Measurements from ENCODE around the gene MAGIX.
"Not testable (repeated sequence)": the region's sequence is repeated elsewhere in the genome, so short reads cannot be mapped to it uniquely, and the experiment has no call there.

The MAGIX gene

DNA sequence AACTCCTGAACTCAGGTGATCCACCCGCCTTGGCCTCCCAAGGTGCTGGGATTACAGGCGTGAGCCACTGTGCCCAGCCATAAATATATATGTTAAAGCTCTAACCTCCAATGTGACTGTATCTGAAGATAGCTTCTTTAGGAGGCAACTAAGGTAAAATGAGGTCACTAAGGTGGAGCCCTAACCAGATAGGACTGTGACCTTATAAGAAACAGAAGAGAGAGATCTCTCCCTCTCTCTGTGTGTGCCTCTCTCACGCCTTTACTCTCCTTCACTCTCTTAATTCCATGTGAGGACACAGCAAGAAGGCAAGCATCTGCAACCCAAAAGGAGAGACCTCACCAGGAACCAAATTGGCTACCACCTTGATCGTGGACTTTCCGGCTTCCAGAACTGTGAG is 926 bp upstream of the MAGIX start:
- DNase-seq = no peak

GRCh38 chrX:49163555-49164419 is 1.2 kb downstream of the MAGIX start:
- peak; percentile 73 for DNase-seq

DNA sequence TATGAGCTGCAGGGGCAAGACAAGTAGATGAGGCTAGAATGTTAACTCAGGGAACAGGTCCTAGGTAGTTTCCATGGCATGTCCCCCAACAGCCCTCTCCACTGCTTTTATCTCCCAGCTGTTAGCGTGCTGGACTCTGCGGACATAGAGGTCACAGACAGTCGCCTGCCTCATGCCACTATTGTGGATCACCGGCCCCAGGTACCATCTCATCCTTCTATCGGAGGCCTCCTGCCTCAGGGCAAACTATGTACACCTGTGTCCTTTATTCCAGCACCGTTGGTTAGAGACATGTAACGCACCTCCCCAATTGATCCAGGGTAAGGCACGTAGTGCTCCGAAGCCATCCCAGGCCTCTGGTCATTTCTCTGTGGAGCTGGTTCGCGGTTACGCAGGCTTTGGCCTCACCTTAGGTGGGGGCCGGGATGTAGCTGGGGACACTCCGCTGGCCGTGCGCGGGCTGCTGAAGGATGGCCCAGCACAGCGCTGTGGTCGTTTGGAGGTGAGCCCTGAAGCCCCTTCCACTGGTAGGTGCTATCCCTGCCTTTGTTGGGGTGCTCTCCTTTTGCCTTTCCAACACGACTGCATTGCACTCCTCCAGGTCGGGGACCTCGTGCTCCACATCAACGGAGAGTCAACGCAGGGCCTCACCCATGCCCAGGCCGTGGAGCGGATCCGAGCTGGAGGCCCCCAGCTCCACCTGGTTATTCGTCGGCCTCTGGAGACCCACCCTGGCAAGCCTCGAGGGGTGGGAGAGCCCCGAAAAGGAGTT is 2.2 kb downstream of the MAGIX start:
- no peak for DNase-seq

- DNase-seq = peak; percentile 80
Observed at GRCh38 chrX:49165901-49166881, 3.6 kb downstream of the MAGIX start.

DNA sequence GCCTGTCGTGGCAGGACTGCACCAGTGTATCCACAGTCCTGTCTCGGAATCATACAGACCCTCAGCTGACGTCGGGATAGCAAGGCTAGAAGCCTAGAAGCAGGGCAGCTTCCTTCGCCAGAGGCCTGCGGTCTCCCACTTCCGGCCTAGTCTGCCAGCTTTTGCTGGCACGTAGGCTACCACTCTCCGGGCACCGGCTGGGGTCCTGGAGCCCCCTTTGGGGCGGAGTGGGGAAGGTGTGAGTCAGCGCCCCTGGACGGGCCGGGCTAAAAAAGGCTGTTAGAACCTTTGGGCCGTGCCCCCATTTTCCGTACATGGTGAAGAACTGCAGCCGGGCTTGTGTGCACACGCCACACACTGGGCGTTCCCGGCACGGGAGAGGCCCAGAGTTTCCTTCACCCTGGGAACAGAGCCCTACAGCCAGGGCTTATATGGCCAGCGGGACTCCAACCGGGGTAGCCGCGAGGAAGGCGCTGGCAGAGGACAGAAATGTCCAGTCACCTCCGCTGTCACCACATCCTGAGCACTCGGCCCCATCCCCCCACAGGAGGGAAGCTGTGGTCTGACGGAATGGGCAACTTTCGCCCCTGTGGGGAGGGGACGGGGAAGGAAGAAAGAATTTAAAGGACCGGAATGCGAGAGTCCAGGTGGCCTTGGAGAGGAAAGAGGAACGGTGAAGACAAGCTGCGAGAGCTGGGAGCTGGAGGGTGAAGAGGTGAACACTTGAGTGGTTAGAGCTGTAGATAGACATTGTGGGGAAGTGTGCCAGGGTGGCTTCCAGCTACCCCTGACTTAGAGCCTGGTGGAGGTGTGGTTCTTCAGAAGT is 4.6 kb downstream of the MAGIX start:
- DNase-seq = peak; percentile 44

DNA sequence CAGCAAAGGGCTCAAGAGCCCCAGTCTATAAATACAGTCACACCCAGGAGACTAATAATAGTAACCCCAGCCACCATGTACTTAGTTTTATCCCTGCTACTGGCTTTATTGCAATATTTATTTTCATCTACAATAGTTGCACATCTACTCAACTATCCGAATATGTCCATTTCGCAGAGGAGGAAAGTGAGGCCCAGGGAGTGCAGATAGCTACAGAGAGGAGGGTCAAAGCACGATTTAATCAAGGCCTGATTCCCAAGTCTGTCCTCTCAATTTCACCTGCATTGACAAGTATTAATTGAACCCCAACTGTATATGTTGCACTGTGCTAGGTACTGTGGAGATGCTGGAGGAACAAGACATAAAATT is 5.2 kb downstream of the MAGIX start:
- no peak for DNase-seq

GRCh38 chrX:49171752-49172279 is 9.3 kb downstream of the MAGIX start, which contains the start of gene PLP2:
TSS of gene PLP2 (plus strand) at chrX:49171898. CDS start at chrX:49172001, 103 bp downstream.
- DNase-seq = peak; percentile 68

GRCh38 chrX:49172280-49172780 is 9.8 kb downstream of the MAGIX start:
- DNase-seq = peak; percentile 70

DNA sequence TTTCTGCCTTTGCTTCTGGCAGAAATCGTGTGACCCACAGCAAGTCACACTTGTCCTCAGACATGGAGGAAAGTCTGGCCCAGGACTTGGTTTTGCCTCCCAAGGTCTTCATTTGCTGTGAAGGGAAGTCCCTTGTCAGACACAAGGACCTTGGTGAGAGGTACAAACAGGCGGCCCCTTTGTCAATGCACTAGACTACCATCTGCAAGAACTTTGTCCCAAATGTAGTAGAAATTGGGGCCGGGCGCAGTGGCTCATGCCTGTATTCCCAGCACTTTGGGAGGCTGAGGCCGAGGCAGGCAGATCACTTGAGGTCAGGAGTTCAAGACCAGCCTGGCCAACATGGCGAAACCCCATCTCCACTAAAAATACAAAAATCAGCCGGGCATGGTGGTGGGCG is 11.0 kb downstream of the MAGIX start:
- not testable (repeated sequence) for DNase-seq

GRCh38 chrX:49174723-49175122 is 12.2 kb downstream of the MAGIX start:
- DNase-seq = no peak

DNA sequence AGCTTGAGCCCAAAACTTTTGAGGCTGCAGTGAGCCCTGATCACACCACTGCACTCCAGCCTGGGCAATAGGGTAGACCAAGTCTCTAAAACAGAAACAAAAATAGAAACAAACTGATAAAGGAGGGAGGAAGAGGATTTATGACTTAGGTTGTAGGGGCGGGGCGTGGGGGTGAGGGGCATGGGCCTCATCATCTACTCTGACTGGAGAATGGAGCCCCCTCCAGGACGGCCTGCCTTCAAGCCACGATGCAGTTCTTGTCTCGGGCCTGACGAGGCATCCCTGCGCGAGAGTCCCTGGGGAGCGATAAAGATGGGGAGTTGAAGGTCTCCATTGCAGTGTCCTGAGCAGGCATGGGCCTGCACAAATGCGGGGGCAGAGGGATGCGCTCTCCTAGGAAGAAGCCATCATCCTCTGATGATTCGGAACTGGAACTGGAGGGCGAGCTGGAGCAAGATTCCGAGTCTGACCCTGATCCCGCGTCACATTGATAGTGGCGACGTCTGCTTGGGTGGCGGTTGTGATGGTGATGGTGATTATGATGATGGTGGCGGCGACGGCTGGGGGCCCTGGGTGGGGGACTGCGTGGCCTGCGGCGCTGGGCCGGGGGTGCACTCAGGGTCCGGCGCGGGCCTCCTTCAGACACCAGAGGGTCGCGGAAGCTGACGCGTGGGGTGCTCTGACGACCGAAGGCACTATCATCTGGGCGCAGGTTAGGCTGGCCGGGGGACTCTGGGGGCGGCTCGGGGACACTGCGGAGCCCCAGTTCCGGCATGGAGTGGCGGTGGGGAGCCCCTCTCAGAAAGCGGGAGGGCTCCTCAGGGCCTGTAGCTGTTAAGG is 13.1 kb downstream of the MAGIX start:
- DNase-seq = no peak

GRCh38 chrX:49176421-49177326 is 14.1 kb downstream of the MAGIX start:
- no peak for DNase-seq

DNA sequence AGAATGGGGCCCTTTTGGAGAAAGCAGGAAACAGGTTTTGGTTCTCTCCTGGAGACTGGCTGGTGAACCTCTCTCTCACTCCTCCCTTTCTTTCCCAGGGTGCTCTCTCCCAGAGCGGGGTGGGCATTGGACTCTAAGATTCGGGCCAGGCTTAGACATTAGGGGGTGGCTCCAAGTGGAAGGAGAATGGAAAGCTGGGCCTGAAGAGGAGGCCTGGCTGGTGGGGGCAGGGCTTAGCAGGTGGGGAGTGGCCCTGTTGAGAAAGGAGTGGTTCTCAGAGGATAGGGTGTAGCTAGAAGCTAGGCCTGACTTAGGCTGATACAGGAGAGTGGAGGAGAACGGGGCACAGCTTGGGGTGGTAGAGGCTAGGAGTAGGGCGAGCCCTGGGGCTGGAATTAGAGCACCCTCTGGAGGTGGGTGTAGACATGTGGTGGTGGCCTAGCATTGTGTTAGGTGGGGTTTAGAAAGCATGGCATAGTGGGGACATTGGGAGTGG is 14.8 kb downstream of the MAGIX start:
- DNase-seq = no peak

DNA sequence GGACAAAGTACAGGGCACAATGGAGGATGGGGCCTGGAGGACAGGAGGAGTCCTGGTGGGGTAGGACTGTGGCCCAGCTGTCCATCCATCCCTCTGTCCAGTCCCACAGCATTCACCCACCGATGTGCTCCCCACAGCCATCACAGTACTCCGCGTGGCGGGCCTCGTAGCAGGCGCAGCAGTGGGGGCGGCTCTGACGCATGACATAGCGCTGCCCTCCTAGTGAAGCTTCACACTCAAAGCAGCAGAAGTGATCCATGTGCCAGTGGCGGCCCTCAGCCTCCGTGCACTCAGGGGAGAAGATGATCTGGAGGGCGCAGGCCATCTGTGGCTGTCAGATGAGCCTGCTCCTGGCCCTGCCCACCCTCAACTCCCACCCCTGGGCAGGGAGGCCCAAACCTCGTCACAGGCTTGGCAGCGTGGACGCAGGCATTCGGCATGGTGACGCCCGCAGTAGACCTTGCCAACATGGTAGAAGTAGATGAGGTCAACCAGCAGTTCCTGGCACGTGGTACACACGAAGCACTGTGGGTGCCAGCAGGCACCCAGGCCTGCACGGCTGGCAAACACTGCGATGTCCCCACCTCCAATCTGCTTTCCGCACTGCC is 15.4 kb downstream of the MAGIX start:
- no peak for DNase-seq

DNA sequence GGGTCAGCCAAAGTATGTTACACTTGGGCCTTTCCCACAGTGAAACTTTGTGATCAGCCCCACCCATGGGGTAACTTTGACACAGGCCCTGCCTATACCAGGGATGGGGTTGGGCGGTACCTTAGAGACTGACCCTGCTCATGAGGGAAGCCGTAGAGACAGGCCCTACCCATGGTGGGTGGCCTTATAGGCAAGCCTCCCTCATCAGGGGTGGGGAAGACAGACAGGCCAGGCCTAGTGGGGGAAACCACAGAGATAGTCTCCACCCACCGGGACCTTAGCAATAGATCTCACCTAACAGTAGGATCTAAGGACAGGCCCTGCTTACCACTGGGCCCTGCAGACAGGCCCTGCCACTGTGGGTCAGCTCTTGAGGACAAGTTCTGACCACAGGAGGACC is 16.0 kb downstream of the MAGIX start:
- DNase-seq = no peak

GRCh38 chrX:49179358-49179757 is 16.8 kb downstream of the MAGIX start:
- no peak for DNase-seq

DNA sequence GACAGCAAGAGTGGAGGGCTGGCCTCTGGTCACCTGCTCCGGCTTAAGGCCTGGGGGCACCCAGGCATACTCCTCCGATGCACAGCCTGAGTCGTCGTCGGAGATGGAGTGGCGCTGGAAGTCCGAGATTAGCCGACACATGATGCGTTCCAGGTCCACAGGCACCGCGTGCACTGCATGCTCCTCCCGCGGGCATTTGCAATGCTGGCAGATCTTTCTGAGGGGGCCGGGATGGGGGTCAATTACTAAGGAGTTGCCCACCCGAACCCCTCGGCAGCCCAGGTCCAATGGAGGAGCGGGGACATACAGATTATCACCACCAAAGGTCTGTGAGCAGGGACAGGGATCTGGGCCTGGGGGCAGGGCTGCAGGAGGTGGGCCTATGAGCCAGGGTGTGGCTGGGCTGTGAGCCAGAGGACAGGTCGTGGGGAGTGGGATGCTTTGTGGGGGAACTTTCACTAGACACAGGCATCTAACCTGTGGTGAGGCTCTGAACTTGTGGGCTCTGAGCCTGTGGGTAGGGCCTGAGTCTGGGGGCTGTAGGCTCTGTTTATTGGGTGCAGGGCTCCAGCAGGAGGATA is 21.2 kb downstream of the MAGIX start:
- DNase-seq = no peak
